GM19328 (cell line): Measurements from ENCODE around the gene LILRB3.

Experiments
- ATAC-seq: cut with Tn5 transposase; IDR thresholded peaks from one replicate; pipeline ENCODE4 v1.9.1; 2021; ENCODE audit warnings: mild to moderate bottlenecking, moderate library complexity; ENCODE audit not compliant: unreplicated experiment

The LILRB3 gene

GRCh38 chr19:54169149-54169740 is 53.6 kb downstream of the LILRB3 start:
- ATAC-seq: no peak

GRCh38 chr19:54168174-54168917 is 54.5 kb downstream of the LILRB3 start:
- no peak for ATAC-seq
